ENCODE data around the gene INPP4B.

INPP4B gene

GRCh38 chr4:142882159-142882558, 36.1 kb upstream of the INPP4B start:
- Histone ChIP-seq H3K27me3 (ENCODE audit: control insufficient read depth in 3 of 3, insufficient read depth in 3 of 3, low read depth in 1 of 3, low read length in 3 of 3) (no peaks in the 10 kb centered on the region), H3K36me3 (replicated peaks in 1 of 2; ENCODE audit: control insufficient read depth in 2 of 2, insufficient read depth in 2 of 2, low read length in 2 of 2) (no peaks in the 10 kb centered on the region), H2BK120ac (ENCODE audit: low read depth, low read length) (no peak overlapping the region), H2BK5ac (ENCODE audit: low read length) (no peak overlapping the region), H3K9me3 (replicated peaks in 1 of 2; ENCODE audit: control insufficient read depth in 2 of 2, insufficient read depth in 1 of 2, low read depth in 1 of 2, low read length in 2 of 2) (no peaks in the 10 kb centered on the region), H4K91ac (ENCODE audit: low read depth, low read length, poor library complexity) (no peak overlapping the region), H3K9ac (ENCODE audit: low read depth, low read length, poor library complexity) (no peak overlapping the region), H3K4me3 (ENCODE audit: low read length in 2 of 2) (no peak overlapping the region), H2AK5ac (ENCODE audit: low read depth, low read length) (no peak overlapping the region), H3K14ac (ENCODE audit: low read length) (no peak overlapping the region), H3K27ac (replicated peaks; ENCODE audit: low read length) (no peak overlapping the region), H3K23ac (ENCODE audit: low read depth, low read length, poor library complexity) (no peak overlapping the region), H2AFZ (ENCODE audit: low read length) (no peak overlapping the region), H3K18ac (ENCODE audit: low read length) (no peak overlapping the region), H4K8ac (ENCODE audit: low read depth, low read length) (no peak overlapping the region), H3K4me1 (ENCODE audit: control insufficient read depth in 2 of 2, insufficient read depth in 1 of 2, low read depth in 1 of 2, low read length in 2 of 2) (peaks cover 0 to 4% of the 10 kb centered on the region in 2 donors), H2BK15ac (ENCODE audit: low read length) (no peak overlapping the region), H2BK12ac (ENCODE audit: low read length) (no peak overlapping the region), H3K4ac (ENCODE audit: low read length) (no peak overlapping the region), H3K4me2 (ENCODE audit: insufficient read depth, low read length, poor library complexity, severe bottlenecking) (no peak overlapping the region), H3K79me1 (ENCODE audit: low read depth, low read length) (no peaks in the 10 kb centered on the region)
- no CpG with 5 or more reads among the region's 5 CpGs for WGBS, 2 donors (ENCODE audit: extremely low coverage in 2 of 2, insufficient read length in 2 of 2, insufficient replicate concordance in 1 of 2)
- DNase-seq (ENCODE audit: low spot score): no peak

- no peak overlapping the region for H3K4me2 ChIP-seq (ENCODE audit: insufficient read depth, low read length, poor library complexity, severe bottlenecking)
- no CpG with 5 or more reads among the region's 2 CpGs for WGBS, 2 donors (ENCODE audit: extremely low coverage in 2 of 2, insufficient read length in 2 of 2, insufficient replicate concordance in 1 of 2)
- H3K4me3 ChIP-seq (ENCODE audit: low read length in 2 of 2): no peak overlapping the region
These were observed 35.2 kb upstream of the INPP4B start for GRCh38 chr4:142881331-142881730.

GRCh38 chr4:142875117-142875516, 29.0 kb upstream of the INPP4B start:
- Histone ChIP-seq H2BK12ac (ENCODE audit: low read length) (no peak overlapping the region), H3K9ac (ENCODE audit: low read depth, low read length, poor library complexity) (no peak overlapping the region), H2AFZ (ENCODE audit: low read length) (peak overlapping the region; percentile 64), H3K4me3 (ENCODE audit: low read length in 2 of 2) (no peak overlapping the region), H3K4ac (ENCODE audit: low read length) (no peak overlapping the region), H3K36me3 (replicated peaks in 1 of 2; ENCODE audit: control insufficient read depth in 2 of 2, insufficient read depth in 2 of 2, low read length in 2 of 2) (no peaks in the 10 kb centered on the region), H2BK15ac (ENCODE audit: low read length) (no peak overlapping the region), H3K9me3 (replicated peaks in 1 of 2; ENCODE audit: control insufficient read depth in 2 of 2, insufficient read depth in 1 of 2, low read depth in 1 of 2, low read length in 2 of 2) (peaks cover 0 to 2% of the 10 kb centered on the region in 2 donors), H3K79me1 (ENCODE audit: low read depth, low read length) (no peaks in the 10 kb centered on the region), H2AK5ac (ENCODE audit: low read depth, low read length) (no peak overlapping the region), H3K14ac (ENCODE audit: low read length) (no peak overlapping the region), H3K18ac (ENCODE audit: low read length) (no peak overlapping the region), H2BK120ac (ENCODE audit: low read depth, low read length) (no peak overlapping the region), H4K91ac (ENCODE audit: low read depth, low read length, poor library complexity) (no peak overlapping the region), H3K27me3 (ENCODE audit: control insufficient read depth in 3 of 3, insufficient read depth in 3 of 3, low read depth in 1 of 3, low read length in 3 of 3) (no peaks in the 10 kb centered on the region), H3K27ac (replicated peaks; ENCODE audit: low read length) (no peak overlapping the region), H2BK5ac (ENCODE audit: low read length) (no peak overlapping the region), H3K4me1 (ENCODE audit: control insufficient read depth in 2 of 2, insufficient read depth in 1 of 2, low read depth in 1 of 2, low read length in 2 of 2) (no peaks in the 10 kb centered on the region), H4K8ac (ENCODE audit: low read depth, low read length) (no peak overlapping the region), H3K23ac (ENCODE audit: low read depth, low read length, poor library complexity) (no peak overlapping the region), H3K4me2 (ENCODE audit: insufficient read depth, low read length, poor library complexity, severe bottlenecking) (no peak overlapping the region)
- DNase-seq (ENCODE audit: low spot score): no peak
- WGBS, 2 donors (ENCODE audit: extremely low coverage in 2 of 2, insufficient read length in 2 of 2, insufficient replicate concordance in 1 of 2): no CpG with 5 or more reads among the region's 2 CpGs

More at GRCh38 chr4:142881331-142881730, 35.2 kb upstream of the INPP4B start:
- Histone ChIP-seq H4K91ac (ENCODE audit: low read depth, low read length, poor library complexity) (no peak overlapping the region), H3K14ac (ENCODE audit: low read length) (no peak overlapping the region), H2AK5ac (ENCODE audit: low read depth, low read length) (no peak overlapping the region), H2AFZ (ENCODE audit: low read length) (no peak overlapping the region), H3K36me3 (replicated peaks in 1 of 2; ENCODE audit: control insufficient read depth in 2 of 2, insufficient read depth in 2 of 2, low read length in 2 of 2) (no peaks in the 10 kb centered on the region), H3K4me1 (ENCODE audit: control insufficient read depth in 2 of 2, insufficient read depth in 1 of 2, low read depth in 1 of 2, low read length in 2 of 2) (no peaks in the 10 kb centered on the region), H3K27ac (replicated peaks; ENCODE audit: low read length) (no peak overlapping the region), H2BK12ac (ENCODE audit: low read length) (no peak overlapping the region), H3K18ac (ENCODE audit: low read length) (no peak overlapping the region), H2BK120ac (ENCODE audit: low read depth, low read length) (no peak overlapping the region), H3K23ac (ENCODE audit: low read depth, low read length, poor library complexity) (no peak overlapping the region), H2BK5ac (ENCODE audit: low read length) (no peak overlapping the region), H2BK15ac (ENCODE audit: low read length) (no peak overlapping the region), H3K27me3 (ENCODE audit: control insufficient read depth in 3 of 3, insufficient read depth in 3 of 3, low read depth in 1 of 3, low read length in 3 of 3) (no peaks in the 10 kb centered on the region), H3K4ac (ENCODE audit: low read length) (no peak overlapping the region), H3K79me1 (ENCODE audit: low read depth, low read length) (no peaks in the 10 kb centered on the region), H3K9me3 (replicated peaks in 1 of 2; ENCODE audit: control insufficient read depth in 2 of 2, insufficient read depth in 1 of 2, low read depth in 1 of 2, low read length in 2 of 2) (no peaks in the 10 kb centered on the region), H4K8ac (ENCODE audit: low read depth, low read length) (no peak overlapping the region), H3K9ac (ENCODE audit: low read depth, low read length, poor library complexity) (no peak overlapping the region)
- DNase-seq (ENCODE audit: low spot score): no peak

DNA sequence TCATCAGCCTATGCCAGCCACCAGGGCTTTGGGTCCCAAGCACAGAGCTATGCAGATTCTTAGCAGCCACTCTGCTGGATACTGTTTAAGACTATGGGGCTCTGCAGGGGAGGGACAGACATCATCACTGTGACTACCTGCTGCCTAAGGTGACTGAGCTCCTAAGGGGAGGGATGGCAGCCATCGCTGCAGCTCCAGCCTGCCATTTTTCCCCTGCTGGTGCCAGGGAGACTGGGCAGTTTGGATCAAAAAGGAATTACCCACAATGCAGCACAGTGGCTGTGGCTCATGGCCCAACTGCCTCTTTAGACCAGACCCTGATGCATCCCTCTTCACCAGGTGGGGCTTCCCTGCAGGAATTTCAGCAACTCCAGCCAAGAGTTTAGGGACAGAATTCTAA, 28.6 kb upstream of the INPP4B start:
- no CpG with 5 or more reads among the region's 1 CpG for WGBS, 2 donors (ENCODE audit: extremely low coverage in 2 of 2, insufficient read length in 2 of 2, insufficient replicate concordance in 1 of 2)
- no peak overlapping the region for H4K91ac ChIP-seq (ENCODE audit: low read depth, low read length, poor library complexity)
- peaks cover 0 to 2% of the 10 kb centered on the region in 2 donors for H3K9me3 ChIP-seq (replicated peaks in 1 of 2; ENCODE audit: control insufficient read depth in 2 of 2, insufficient read depth in 1 of 2, low read depth in 1 of 2, low read length in 2 of 2)
- no peaks in the 10 kb centered on the region for H3K36me3 ChIP-seq (replicated peaks in 1 of 2; ENCODE audit: control insufficient read depth in 2 of 2, insufficient read depth in 2 of 2, low read length in 2 of 2)
- H2BK5ac ChIP-seq (ENCODE audit: low read length): no peak overlapping the region
- H3K4me1 ChIP-seq (ENCODE audit: control insufficient read depth in 2 of 2, insufficient read depth in 1 of 2, low read depth in 1 of 2, low read length in 2 of 2): no peaks in the 10 kb centered on the region
- DNase-seq (ENCODE audit: low spot score): no peak
- peak overlapping the region; percentile 64 for H2AFZ ChIP-seq (ENCODE audit: low read length)
- H3K27ac ChIP-seq (replicated peaks; ENCODE audit: low read length): no peak overlapping the region
- H3K4me3 ChIP-seq (ENCODE audit: low read length in 2 of 2): no peak overlapping the region
- H3K4ac ChIP-seq (ENCODE audit: low read length): no peak overlapping the region
- no peak overlapping the region for H2AK5ac ChIP-seq (ENCODE audit: low read depth, low read length)
- no peak overlapping the region for H3K4me2 ChIP-seq (ENCODE audit: insufficient read depth, low read length, poor library complexity, severe bottlenecking)
- peak overlapping the region; percentile 4 for H3K14ac ChIP-seq (ENCODE audit: low read length)
- no peak overlapping the region for H3K23ac ChIP-seq (ENCODE audit: low read depth, low read length, poor library complexity)
- no peak overlapping the region for H2BK120ac ChIP-seq (ENCODE audit: low read depth, low read length)
- no peaks in the 10 kb centered on the region for H3K79me1 ChIP-seq (ENCODE audit: low read depth, low read length)
- H2BK15ac ChIP-seq (ENCODE audit: low read length): no peak overlapping the region
- H3K18ac ChIP-seq (ENCODE audit: low read length): no peak overlapping the region
- H4K8ac ChIP-seq (ENCODE audit: low read depth, low read length): no peak overlapping the region
- no peaks in the 10 kb centered on the region for H3K27me3 ChIP-seq (ENCODE audit: control insufficient read depth in 3 of 3, insufficient read depth in 3 of 3, low read depth in 1 of 3, low read length in 3 of 3)
- H2BK12ac ChIP-seq (ENCODE audit: low read length): no peak overlapping the region
- H3K9ac ChIP-seq (ENCODE audit: low read depth, low read length, poor library complexity): no peak overlapping the region
